Effector CD4-positive, alpha-beta T cell (primary cell): ENCODE data around the gene TMEM161A.
A peak's percentile ranks its signal among the peaks of the same experiment; 100 is the strongest.
"Not testable (repeated sequence)": the region's sequence is repeated elsewhere in the genome, so short reads cannot be mapped to it uniquely, and the experiment has no call there.

Experiments used
- DNase-seq: peaks from one replicate; pipeline ENCODE4 v3.0.0-alpha.2; 2020

Gene TMEM161A

DNA sequence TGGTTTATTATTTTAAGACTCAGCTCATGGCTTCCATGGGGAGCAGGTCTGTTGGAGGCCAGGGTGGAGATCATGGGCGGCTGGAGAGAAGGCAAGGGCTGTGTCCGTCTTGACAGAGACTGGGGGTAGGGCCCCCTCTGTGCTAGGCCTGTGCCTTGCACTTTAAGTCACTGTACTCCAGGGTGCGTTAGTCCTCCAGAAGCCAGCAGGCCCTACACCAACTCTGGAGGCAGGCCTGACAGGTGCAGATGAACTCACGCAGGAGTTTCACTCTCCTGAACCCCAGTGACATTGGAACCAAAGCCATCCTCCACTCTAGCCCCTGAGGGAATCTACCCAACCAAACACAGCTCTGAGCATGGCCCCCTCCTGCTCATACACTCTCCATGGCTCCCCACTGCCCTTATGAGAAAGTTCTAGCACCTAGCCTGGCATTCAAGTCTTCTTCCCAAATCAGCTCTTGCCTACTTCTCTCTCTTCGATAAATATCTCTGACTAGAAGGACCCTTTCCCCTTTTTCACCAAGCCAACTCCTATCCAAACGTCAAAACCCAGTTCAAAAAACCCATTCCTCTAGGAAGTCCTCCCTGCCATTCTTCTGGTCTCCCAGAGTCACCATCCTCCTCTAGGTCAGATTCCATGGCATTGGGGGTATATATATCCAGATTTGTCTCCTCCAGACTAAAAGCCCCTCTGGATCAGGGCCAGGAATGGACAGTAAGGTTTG is 16.7 kb upstream of the TMEM161A start:
- DNase-seq = no peak

DNA sequence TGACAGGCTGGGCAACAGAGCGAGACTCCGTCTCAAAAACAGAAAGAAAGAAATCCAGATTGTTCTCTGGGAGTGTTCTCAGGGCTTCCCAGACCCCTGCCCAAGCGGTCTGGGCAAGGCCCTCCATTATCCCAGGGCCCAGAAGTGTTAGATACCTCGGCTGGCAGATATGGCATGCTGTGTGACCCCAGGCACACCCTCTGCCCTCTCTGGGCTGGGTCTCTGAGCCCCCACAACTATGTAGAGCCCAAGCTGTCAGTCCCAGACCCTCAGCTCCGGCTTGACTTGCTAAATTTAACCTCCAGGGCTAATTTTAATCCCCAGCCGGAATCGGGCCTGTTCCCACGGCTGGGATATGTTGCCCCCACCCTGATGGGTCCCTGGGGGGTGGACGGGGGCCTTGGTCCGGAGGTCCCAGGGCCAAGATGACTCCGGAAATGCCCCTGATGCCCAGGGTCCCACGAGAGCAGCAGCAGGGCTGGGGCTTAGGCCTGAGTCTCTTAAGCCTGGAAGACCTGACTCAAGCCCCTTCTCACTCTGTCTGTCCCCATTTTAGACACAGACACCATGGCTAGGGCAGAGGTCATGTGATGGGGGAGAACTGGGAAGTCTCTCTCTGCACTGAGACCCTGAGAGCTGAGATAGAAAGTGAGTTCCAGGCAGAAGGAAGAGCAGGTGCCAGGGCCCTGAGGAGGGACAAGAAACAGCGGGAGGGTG is 14.5 kb upstream of the TMEM161A start:
- no peak for DNase-seq

DNA sequence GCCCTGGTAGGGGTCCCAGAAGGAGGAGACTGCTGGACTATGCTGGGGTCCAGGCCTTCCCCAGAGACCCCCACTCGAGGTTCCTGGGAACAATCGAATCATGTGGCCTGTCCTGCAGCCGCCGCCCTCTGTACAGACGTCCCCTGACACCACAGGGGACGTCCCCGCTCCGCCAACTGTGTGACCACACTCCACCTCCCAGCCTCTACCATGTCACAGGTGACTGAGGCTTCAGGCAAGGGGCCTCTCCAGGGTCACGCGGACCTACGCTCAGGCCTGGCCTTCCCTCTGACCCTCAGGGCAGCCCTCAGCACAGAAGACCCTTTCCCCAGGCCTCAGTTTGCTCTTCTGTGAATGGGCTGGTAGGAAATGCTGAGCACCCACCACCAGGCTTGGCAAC is 13.1 kb upstream of the TMEM161A start:
- no peak for DNase-seq

DNA sequence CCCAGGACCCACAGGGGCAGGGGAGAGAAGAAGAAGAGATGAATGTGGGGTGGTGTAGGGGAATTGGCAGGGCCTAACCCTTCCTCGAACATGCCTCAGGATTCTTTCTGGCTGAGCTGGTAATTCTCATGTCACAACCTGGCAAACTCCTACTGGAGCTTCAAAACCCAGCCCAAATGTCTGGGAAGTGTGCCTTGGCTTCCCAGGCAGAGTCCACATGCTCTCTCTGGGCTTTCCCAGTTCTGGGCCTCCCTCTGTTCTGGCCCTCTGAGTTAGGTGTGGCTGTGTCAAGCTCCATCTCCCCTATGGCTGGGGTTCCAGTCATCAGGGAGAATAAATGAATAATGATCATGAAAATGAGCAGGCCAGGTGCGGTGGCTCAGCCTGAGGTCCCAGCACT is 11.2 kb upstream of the TMEM161A start:
- DNase-seq = no peak

DNA sequence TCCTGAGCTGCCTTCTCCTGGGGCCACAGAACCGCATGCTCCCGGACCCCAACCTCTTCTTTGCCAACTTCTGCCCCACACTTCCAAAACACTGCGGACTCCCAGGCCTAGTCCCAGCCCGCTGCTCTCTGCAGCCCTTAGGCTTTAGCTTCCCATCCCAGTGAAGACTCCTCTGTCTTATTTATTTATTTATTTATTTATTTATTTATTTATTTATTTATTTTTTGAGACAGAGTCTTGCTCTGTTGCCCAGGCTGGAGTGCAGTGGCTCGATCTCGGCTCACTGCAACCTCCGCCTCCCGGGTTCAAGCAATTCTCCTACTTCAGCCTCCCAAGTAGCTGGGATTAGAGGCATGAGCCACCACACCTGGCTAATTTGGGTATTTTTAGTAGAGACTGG is 10.2 kb upstream of the TMEM161A start:
- DNase-seq = not testable (repeated sequence)

DNA sequence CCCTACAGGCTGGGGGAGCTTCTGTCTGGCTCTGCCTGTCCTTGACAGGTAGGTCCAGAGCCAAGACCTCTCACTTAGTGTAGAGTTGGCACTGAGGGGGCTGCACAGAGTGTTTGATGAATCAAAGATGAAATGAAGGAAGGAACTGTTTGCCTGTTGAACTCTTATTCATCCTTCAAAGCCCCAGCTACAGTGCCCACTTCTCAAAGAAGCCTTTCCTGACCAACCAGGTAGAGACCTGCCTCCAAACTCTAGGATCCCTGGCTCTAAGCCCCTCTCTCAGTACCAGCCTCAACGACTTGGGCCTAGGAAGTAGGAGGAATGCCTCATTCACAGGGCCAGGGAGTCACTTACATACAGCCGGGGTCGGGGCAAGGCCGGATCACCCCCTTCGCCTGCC is 9.1 kb upstream of the TMEM161A start:
- no peak for DNase-seq

DNA sequence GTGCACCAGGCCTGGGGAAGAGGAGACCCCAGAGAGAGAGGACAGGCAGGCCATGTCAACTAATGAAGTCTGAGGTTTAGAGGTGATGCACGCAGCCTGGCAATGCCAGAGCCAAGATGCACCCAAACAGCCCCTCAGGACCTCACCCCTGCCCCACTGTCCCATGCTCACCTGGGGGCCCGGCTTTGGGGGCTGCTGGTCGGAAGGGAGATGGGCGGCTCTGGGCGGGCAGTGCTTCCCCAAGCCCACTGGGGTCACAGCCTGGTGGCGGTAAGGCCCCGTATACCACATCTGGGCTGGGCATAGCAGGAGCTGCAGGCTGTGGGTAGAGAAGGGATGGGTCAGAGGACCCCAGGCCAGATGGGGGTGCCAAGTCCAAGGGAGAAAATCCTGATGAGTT is 8.6 kb upstream of the TMEM161A start:
- no peak for DNase-seq

DNA sequence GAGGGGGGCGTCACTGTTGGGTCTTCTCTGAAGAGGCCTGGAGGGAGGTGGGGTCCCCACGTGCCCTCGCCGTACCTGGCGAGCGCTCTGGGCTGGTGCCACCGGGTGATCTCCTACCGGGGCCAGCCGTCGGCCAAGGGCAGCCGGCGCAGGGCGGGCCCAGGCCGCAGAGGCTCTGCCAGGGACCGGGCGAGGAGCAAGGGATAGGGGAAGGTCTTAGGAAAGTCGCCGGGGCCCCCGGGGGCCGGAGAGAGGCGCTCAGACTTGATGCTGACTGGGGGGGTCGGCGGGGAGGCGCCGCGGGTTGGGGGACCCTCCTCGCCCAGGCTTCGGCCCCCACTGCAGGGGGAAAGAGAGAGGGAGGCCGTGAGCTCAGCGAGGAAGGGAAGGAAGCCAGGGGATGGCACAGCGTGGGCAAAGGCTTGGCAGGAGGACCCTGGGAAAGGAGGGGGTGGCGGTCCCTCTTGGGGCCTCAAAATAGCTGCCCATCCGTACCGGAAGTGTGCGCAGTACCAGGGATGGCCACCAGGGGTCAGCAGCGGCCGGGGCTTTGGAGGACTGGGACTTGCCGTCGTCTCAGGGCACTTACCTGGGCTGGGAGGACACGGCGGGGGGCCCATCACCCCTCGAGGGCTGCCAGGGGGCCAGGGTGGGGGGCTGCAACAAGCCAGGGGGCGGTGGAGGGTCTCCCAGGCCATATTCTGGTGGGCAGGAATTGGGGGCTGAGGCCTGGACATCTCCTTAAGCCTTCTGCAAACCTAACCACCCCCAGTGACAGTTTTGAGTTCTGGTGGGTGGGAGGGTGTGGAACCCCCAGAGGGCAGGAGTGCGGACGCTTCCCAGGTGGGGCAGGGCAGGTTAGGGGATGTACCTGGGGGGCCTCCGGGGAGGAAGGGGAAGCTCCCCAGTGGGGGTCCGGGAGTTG is 7.7 kb upstream of the TMEM161A start:
- peak; percentile 80 for DNase-seq

DNA sequence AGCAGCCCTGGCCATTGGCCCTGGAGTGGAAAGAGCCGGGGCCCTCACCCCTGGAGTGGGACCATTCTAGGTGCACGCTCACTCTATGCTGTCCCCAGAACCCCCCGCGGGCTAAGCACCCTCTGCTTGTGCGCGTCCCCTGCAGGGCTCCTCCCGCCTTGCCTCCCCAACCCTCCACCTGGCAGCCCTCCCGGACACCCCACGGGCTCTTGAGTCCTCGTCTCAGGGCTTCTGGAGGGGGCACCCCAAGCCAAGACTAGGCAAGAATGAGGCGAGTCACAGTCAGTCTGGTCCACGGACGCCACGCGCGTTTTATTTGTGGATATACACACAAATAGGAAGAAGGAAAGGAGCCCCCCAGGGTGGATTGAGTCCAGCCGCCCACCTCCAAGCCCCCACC is 7.0 kb upstream of the TMEM161A start:
- no peak for DNase-seq

DNA sequence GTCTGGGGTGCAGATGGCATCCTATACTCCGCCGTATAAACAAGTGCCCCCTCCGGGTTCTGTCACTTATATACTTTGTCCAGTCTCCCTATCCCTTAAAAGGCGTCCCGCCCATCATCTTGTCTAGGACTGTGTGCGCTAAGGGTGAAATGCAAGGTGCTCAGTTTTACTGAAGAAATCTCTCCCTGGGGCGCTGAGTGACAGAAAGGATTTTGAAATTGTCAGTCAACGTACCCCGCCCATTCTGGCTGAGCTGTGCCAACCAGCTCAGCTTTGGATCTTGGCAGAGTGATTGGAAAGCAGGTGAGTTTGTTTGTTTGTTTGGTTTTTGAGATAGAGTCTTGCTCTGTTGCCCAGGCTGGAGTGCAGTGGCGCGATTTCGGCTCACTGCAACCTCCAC is 4.1 kb upstream of the TMEM161A start:
- DNase-seq = no peak

DNA sequence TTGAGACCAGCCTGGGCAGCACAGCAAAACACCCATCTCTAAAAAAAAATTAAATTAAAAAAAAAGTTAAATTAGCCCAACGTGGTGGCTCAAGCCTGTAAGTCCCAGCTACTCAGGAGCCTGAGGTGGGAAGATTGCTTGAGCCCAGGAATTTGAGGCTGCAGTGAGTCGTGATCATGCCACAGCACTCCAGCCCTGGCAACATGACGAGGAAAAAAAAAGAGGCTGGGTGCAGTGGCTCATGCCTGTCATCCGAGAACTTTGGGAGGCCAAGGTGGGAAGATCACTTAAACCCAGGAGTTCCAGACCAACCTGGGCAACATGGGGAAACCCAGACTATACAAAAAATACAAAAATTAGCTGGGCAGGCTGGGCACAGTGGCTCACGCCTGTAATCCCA is 2.2 kb upstream of the TMEM161A start:
- no peak for DNase-seq

DNA sequence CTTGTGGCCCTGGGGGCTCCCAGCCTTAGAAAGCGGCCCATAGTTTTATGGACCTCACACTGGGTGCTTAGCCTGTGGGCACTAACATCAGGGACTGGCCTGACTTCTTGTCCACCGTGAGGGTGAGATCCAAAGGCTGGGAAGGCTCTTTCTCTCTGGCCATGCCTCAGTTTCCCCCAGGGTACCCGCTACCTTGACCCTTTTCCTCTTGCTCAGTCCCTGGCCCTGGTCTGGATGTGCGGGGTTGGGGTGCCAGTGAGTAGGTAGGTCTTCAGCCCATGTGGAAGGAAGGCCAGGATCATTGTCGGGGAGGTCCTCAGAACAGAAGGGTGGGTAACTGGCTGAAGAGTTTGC is 1.6 kb upstream of the TMEM161A start:
- no peak for DNase-seq

DNA sequence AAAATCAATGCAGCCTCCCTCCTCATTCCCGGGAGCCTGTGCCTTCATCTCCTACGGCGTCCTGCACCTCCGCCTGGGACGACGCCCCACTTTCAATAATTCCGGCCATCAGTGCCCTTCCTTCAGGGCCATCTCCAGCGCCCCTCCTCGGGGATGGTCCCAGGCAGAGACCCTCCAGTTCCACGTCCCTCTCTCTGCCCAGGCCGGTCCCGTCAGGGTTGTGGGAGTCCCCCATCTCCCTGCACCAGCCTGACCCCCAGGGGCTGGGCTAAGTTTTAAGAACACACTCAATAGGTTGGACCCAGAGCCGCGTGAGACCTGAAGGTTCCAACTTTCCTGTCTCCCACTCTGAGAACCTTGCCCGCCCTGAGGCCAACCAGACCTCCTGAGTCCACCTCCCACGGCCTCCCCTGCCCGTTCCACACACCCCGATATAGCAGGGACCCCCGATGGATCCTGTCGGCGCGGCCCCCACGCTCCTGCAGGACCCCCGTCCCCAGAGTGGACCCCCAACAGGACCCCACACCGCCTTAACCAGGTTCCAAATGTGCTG is 646 bp downstream of the TMEM161A start:
- DNase-seq = no peak

DNA sequence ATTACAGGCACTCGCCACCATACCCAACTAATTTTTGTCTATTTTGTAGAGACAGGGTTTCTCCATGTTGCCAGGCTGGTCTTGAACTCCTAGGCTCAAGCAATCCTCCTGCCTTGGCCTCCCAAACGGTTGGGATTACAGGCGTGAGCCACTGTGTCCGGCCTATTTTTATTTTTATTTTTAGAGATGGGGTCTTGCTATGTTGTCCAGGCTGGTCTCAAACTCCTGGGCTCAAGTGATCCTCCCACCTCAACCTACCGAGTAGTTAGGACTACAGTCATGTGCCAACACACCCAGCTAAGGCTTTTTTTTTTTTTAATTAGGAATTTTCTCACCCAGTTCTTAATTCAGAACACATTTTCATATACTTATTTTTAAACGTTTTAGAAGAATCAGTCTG is 2.6 kb downstream of the TMEM161A start:
- not testable (repeated sequence) for DNase-seq

DNA sequence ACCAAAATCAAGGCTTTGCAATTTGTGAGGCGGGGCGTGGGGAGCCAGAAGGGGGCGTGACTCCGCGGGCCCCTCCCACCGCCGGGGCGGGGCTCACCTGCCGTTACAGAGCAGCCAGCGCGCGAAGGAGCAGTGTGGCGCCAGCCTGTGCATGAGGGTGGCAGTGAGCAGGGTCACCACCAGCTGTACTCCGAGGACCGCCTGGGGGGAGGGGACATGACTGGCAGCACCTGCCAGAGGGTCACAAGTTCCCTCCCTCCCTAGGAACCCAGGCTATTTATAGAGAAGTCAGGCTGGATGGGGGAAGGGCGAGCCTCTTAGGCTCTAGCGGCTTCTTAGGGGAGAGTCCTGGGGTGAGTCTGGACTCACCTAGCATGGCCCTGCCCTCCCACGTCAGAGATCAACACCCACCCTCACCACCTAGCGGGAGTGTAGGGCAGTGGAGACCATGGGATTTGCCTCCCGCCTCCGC is 3.6 kb downstream of the TMEM161A start:
- no peak for DNase-seq

DNA sequence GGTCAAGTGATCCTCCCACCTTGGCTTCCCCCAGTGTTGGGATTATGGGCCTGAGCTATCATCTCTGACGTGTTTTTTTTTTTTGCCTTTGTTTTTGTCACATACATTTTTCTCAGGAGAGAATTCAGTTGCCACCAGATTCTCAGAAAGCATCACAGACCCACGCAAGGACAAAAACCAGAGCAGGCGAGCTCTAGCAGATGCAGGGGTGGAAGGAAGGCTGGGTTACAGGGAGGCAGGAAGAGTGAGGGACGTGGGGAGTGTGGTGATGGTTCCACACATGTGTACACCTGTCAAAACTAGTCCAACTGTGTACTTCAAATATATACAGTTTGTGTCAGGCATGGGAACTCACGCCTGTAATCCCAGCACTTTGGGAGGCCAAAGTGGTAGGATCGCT is 4.3 kb downstream of the TMEM161A start:
- no peak for DNase-seq

DNA sequence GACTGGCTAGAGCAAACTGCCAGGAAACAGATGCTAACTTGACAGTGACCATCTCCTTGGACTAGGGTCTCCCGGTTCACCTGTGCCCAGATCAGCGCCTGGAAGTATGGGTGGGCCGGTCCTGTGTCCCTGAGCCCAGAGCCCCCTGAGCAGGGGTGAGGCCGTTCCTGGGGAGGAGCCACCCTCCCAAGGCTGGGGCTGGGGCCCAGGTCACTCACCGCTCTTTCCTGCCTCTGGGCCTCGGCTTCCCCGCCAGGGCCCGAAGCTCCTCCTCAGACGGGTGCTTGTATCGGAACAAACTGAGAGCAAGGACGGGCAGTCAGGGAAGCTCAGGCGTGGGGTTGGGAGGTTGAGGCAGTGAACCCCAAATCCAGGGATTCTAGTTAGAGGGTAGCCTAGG is 5.4 kb downstream of the TMEM161A start:
- DNase-seq = no peak

DNA sequence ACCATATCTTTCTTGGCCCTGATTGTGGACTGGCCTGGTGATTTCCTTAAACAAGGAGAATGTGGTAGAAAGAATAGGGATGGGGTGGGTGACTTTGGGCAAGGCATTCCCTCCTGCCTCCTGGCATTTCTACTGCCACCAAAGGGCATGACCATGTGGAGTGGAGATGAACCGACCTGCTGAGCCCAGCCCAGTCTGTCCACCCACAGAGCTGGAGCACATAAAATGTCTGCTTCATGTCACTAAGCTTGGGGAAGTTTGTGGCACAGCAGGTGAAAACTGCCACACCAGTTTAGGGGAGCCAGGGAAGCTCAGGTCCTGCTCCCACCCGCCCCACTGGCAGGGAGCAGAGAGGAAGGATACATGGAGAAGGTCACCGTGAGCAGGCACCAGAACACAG is 6.3 kb downstream of the TMEM161A start:
- no peak for DNase-seq

DNA sequence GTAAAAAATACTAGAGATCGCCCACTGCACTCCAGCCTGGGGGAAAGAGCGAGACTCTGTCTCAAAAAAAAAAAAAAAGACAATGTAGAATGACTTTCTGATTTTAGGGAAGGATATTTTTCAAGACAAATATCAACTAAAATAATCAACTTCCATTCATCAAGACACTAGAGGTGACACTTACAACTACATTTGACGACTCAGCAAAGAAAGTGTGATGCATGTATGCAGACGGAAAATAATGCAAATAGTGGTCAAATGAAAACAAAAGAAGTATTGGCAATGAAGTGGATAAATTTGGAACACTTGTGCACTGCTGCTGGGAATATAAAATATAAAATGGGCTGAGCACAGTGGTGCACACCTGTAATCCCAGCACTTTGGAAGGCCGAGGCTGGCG is 12.2 kb downstream of the TMEM161A start:
- DNase-seq = no peak

DNA sequence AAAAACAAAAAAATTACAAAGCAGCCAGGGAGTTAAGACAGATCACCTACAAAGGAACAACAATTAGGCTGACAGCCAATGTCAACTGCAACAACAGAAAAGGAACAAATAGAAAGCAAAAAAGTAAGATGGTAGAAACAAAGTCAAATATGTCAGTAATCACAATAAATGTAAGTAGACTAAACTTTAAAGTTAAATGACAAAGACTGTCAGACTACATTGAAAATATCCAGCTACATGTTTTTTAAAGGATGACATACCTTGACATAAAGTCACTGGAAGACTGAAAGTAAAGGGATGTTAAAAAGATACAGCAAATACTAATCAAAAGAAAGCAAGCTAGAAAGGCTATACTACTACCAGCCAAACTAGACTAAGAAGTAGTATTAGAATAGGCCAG is 14.9 kb downstream of the TMEM161A start:
- DNase-seq = no peak

DNA sequence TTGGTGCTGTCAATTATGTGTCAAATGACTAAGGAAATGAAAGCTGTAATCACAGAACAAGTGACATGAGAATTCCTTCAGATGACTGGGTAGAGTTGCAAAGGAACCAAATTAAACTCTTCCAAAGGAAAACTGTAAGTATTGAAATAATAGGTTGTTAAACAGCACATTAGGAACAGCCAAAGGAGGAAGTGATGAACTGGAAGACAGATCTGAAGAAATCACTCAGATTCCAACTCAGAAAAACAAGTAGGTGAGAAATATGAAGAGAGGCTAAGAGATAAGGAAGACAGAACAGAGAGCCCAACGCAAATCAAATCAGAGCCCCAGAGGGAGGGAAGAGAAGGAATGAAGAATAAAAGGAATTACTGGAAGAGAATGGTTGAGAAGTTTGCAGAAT is 15.4 kb downstream of the TMEM161A start:
- no peak for DNase-seq

DNA sequence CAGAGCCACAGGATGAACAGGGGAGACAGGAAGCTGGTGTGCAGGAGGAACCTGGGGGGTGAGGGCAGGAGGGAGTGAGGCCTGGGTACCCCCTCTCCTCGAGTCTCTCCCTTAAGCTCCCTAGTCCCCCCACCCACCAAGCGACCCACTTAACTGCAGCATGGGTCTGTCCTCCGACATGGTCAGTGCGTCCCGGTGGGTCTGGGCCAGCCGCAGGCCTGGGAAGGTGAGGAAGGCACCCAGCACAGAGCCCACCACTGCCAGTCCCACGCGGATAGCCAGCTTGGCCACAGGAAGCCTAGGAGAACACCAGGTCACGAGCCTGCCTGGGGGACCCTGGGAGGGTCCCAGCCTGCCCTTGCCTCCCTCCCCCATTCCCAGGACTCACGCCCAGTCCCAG is 16.9 kb downstream of the TMEM161A start:
- DNase-seq = no peak
